Activated gamma-delta T cell treated with Interleukin-2 at 50 U/mL for 16 hours (primary cell): Measurements from ENCODE around the gene TRIM38.
"Not testable (repeated sequence)": the region's sequence is repeated elsewhere in the genome, so short reads cannot be mapped to it uniquely, and the experiment has no call there.

Experiments used
- DNase-seq: peaks from one replicate; pipeline ENCODE4 v3.0.0-alpha.2; 2020

The TRIM38 gene

GRCh38 chr6:25972128-25972527 lies 9.5 kb downstream of the TRIM38 start:
- DNase-seq: no peak

- DNase-seq: no peak
These were observed 10.3 kb downstream of the TRIM38 start for GRCh38 chr6:25972902-25973301.

GRCh38 chr6:25973923-25974555 lies 11.4 kb downstream of the TRIM38 start:
- no peak for DNase-seq

GRCh38 chr6:25975923-25976560 lies 13.4 kb downstream of the TRIM38 start:
- no peak for DNase-seq

GRCh38 chr6:25980935-25981334 lies 18.3 kb downstream of the TRIM38 start:
- no peak for DNase-seq

- no peak for DNase-seq
These were observed 19.1 kb downstream of the TRIM38 start for GRCh38 chr6:25981568-25982263.

- DNase-seq: no peak
These were observed 21.7 kb downstream of the TRIM38 start for GRCh38 chr6:25984265-25984664.

- no peak for DNase-seq
These were observed 25.2 kb downstream of the TRIM38 start for GRCh38 chr6:25987845-25988244.

GRCh38 chr6:25990172-25990873 lies 27.7 kb downstream of the TRIM38 start:
- DNase-seq: no peak

GRCh38 chr6:25991785-25992412 lies 29.3 kb downstream of the TRIM38 start:
- peak; percentile 22 for DNase-seq

- DNase-seq: peak; percentile 93
These were observed 30.1 kb downstream of the TRIM38 start for GRCh38 chr6:25992413-25993340.

GRCh38 chr6:25993341-25993684 lies 30.7 kb downstream of the TRIM38 start:
- DNase-seq: not testable (repeated sequence)

GRCh38 chr6:25995507-25995906 lies 32.9 kb downstream of the TRIM38 start:
- DNase-seq: no peak

- no peak for DNase-seq
These were observed 35.3 kb downstream of the TRIM38 start for GRCh38 chr6:25997921-25998320.

GRCh38 chr6:25998379-25998778 lies 35.8 kb downstream of the TRIM38 start:
- DNase-seq: no peak

GRCh38 chr6:25999225-25999624 lies 36.6 kb downstream of the TRIM38 start:
- DNase-seq: not testable (repeated sequence)

GRCh38 chr6:26000366-26001144 lies 38.0 kb downstream of the TRIM38 start:
- no peak for DNase-seq

GRCh38 chr6:26003102-26003694 lies 40.6 kb downstream of the TRIM38 start:
- DNase-seq: peak; percentile 48

GRCh38 chr6:26006086-26006939 lies 43.7 kb downstream of the TRIM38 start:
- no peak for DNase-seq

GRCh38 chr6:26006940-26007305 lies 44.3 kb downstream of the TRIM38 start:
- not testable (repeated sequence) for DNase-seq
